GM06990 (cell line): ENCODE data around the gene PTPN3.

Experiments
- DNase-seq: peaks from one replicate; pipeline ENCODE4 v3.0.0-alpha.2; 2011; ENCODE audit not compliant: insufficient read length; ENCODE audit errors: extremely low read depth
- H3K27me3 ChIP-seq: replicated peaks from 2 replicates; pipeline ENCODE4 v1.6.0; 2011; ENCODE audit warnings: low read length; ENCODE audit not compliant: control insufficient read depth, insufficient read depth
- H3K36me3 ChIP-seq: 2 replicates; pipeline ENCODE4 v1.5.1; 2011; ENCODE audit warnings: low read length; ENCODE audit not compliant: control insufficient read depth, insufficient read depth
- H3K4me3 ChIP-seq: replicated peaks from 2 replicates; pipeline ENCODE4 v1.5.1; 2011; ENCODE audit warnings: low read depth, mild to moderate bottlenecking, control low read depth, low read length
- CTCF ChIP-seq: IDR thresholded peaks from 2 replicates; pipeline ENCODE4 v1.5.1; 2011; ENCODE audit warnings: low read length, control low read depth, mild to moderate bottlenecking, inconsistent platforms; ENCODE audit not compliant: insufficient read depth, poor library complexity, severe bottlenecking

The PTPN3 gene

DNA sequence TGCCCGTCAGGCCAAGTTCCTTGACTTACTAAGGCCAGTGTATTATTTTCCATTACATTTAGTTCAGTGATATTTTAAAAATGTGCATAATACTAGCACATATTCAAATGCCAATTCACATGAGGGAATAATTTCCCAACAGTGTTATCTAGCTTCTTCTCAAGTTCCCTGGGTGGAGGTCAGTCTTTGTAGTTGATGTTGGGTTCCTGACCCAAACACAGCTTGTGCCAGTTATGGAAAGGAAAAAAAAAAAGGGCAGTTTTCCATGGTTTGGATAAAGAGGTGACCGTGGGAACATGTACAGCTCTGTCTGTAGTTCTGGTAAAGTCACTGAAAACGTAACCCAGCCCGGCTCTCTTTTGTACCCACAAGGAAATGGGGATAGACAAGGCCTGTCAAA is 11.5 kb upstream of the PTPN3 start:
- DNase-seq, result no peak
- TF ChIP-seq CTCF, result no peak
- H3K27me3 ChIP-seq, result no peaks in the 10 kb centered on the region
- no peaks in the 10 kb centered on the region for H3K36me3 ChIP-seq
- H3K4me3 ChIP-seq, result no peak overlapping the region

GRCh38 chr9:109507421-109507838 is 9.3 kb upstream of the PTPN3 start:
- no peak for DNase-seq
- no peak for TF ChIP-seq CTCF
- Histone ChIP-seq H3K36me3 (no peaks in the 10 kb centered on the region), H3K27me3 (no peaks in the 10 kb centered on the region), H3K4me3 (no peak overlapping the region)

DNA sequence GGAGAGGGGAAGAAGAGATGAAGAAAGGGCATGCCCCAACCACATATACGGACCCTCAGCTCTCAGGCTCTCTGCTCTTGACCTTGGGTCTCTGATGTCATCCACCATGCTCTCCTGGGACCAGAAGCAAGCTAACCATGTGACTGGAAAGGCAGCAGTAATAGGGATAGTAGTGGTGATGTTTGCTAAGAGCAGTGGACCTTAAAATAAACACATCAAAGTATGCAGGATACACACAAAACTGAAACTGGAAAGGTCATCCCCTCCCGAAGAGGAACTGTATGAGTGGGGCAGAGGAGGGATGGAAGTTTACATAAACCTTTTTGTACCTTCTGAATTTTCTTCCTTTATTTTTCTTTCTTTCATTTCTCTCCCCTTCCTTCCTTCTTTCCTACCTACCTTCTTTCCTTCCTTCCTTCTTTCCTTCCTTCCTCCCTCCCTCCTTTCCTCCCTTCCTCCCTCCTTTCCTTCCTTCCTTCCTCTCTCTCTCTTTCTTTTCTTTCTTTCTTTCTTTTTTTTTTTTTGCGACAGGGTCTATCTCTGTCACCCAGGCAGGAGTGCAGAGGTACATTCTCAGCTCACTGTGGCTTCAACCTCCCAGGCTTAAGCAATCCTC is 8.1 kb upstream of the PTPN3 start:
- DNase-seq, result no peak
- Histone ChIP-seq H3K36me3 (no peaks in the 10 kb centered on the region), H3K27me3 (0 out of 2 replicates have a peak, but pooled peaks cover 1% of the 10 kb centered on the region), H3K4me3 (no peak overlapping the region)
- no peak for TF ChIP-seq CTCF

DNA sequence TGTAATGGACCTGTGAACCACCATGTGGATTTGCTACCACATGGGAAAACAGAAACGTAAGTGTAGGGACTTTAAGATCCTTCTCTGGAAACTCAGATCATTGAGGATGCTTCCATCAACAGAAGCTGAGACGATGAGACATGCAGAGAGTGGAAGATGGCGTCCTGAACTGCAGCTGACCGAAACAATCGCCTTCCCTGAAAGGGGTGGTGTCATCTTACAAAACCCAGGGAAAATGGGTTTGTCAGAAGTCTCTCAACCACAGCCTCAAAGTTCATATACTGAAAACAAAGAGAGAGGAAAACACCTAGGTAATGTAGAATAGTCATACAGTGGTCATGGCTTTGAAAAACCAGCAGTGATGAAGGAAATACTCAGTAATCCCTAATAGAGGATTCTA is 6.6 kb upstream of the PTPN3 start:
- TF ChIP-seq CTCF, result no peak
- Histone ChIP-seq H3K4me3 (no peak overlapping the region), H3K27me3 (peaks cover 4% of the 10 kb centered on the region), H3K36me3 (no peaks in the 10 kb centered on the region)
- DNase-seq, result no peak

GRCh38 chr9:109500421-109500974 is 2.4 kb upstream of the PTPN3 start:
- Histone ChIP-seq H3K4me3 (no peak overlapping the region), H3K36me3 (no peaks in the 10 kb centered on the region), H3K27me3 (peaks cover 4% of the 10 kb centered on the region)
- no peak for TF ChIP-seq CTCF
- no peak for DNase-seq
